ENCODE data around the gene ADCY2. TPM values are rescaled to one million over a fixed set of nuclear protein-coding genes. Genes with fewer than 3 reads are reported as not detected.

The ADCY2 gene
- total RNA-seq, 4 donors from 2014 or later, result 2.6 to 24.8 (median 10.9) TPM

DNA sequence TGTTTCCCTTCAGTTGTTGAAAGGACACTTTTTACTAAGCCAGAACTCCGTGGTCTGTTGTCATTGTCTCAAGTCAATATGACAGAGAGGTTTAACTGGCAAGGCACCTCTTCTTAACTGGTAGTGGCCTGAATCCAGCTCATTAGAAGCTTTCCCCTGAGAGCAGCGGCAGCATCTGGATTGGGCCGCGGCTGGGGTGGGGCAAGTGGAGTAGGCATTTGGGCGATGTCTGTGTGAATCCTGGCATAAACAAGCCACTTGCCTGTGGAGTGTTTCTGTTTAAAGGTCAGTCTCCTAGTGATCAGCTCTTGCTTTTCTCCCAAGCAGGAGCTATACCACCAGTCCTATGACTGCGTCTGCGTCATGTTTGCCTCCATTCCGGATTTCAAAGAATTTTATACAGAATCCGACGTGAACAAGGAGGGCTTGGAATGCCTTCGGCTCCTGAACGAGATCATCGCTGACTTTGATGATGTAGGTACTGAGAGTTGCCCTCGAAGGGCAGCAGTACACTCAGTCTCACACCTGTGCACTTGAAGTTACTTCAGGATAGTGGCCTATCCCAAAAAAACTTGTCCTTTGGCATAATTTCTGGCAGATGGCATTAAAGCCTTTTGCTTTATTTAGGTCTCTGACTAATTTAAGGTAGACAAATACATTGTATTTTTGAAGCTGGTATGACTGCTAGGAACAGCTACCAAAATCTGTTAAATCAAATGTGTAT is 406.1 kb downstream of the ADCY2 start:
- Histone ChIP-seq H3K4me1 (peaks cover 12% of the 10 kb centered on the region), H3K36me3 (no peaks in the 10 kb centered on the region), H3K4me3 (no peak overlapping the region), H3K27ac (peak overlapping the region; percentile 78), H3K9me3 (no peaks in the 10 kb centered on the region), H3K27me3 (no peaks in the 10 kb centered on the region)
- peak in 1 of 2 donors; percentile 74 for DNase-seq (ENCODE audit: low spot score in 2 of 2)
- TF ChIP-seq POLR2A (IDR thresholded peaks at IDR 0.05) (no peak), POLR2AphosphoS5 (IDR thresholded peaks at IDR 0.05) (peak in 1 of 3 donors; percentile 34), EP300 (IDR thresholded peaks at IDR 0.05) (no peak)
- TF ChIP-seq, protein P1, sequence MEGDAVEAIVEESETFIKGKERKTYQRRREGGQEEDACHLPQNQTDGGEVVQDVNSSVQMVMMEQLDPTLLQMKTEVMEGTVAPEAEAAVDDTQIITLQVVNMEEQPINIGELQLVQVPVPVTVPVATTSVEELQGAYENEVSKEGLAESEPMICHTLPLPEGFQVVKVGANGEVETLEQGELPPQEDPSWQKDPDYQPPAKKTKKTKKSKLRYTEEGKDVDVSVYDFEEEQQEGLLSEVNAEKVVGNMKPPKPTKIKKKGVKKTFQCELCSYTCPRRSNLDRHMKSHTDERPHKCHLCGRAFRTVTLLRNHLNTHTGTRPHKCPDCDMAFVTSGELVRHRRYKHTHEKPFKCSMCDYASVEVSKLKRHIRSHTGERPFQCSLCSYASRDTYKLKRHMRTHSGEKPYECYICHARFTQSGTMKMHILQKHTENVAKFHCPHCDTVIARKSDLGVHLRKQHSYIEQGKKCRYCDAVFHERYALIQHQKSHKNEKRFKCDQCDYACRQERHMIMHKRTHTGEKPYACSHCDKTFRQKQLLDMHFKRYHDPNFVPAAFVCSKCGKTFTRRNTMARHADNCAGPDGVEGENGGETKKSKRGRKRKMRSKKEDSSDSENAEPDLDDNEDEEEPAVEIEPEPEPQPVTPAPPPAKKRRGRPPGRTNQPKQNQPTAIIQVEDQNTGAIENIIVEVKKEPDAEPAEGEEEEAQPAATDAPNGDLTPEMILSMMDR (IDR thresholded peaks at IDR 0.05), result no peak
- WGBS, result 44% methylated on average over 14 of the region's 14 CpGs

DNA sequence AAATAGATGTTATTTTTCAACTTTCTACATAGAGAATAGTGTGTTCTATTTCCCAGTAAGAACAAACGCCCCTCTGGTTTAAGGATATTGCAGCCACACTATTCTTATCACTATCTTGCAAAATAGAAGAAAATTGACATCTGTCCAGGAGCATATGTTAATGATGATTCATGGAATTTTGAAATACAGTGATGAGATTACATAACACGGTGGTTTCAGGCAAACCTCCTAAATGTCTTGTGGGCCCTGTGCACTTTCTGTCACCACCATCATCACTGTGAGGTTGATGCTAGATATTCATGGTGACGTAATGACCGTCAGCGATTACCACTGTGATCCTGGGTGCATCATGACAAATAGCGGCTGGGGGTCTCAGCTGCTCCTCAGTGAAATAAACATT is 406.9 kb downstream of the ADCY2 start:
- 62% methylated on average over 6 of the region's 6 CpGs for WGBS

DNA sequence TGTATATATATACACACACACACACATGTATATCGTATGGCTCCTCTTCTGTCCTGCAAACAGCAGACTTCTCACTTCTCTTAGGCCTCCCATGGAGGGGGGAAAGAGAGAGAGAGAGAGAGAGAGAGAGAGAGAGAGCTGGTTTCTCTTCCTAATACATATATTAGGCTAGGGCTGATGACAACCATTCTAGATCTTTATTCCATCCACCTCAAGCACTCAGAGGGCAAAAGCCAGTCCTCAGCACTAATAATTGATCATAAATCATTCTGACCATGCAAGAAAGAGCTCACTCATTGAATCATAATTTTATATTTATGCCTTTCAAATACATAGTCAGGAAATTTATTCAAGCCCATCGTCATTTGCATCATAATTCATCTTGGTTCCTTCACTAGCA is 408.0 kb downstream of the ADCY2 start:
- Histone ChIP-seq H3K4me3 (no peak overlapping the region), H3K27ac (no peak overlapping the region), H3K36me3 (no peaks in the 10 kb centered on the region), H3K4me1 (peaks cover 12% of the 10 kb centered on the region), H3K9me3 (no peaks in the 10 kb centered on the region), H3K27me3 (no peaks in the 10 kb centered on the region)
- TF ChIP-seq, protein P1 (IDR thresholded peaks at IDR 0.05), result no peak
- TF ChIP-seq POLR2A (IDR thresholded peaks at IDR 0.05), result no peak
- no peak for TF ChIP-seq EP300 (IDR thresholded peaks at IDR 0.05)
- no peak for TF ChIP-seq POLR2AphosphoS5 (IDR thresholded peaks at IDR 0.05)
- no peak for DNase-seq (ENCODE audit: low spot score in 2 of 2)
- 60% methylated on average over 2 of the region's 2 CpGs for WGBS

More for the DNA sequence above, 406.9 kb downstream of the ADCY2 start:
- DNase-seq (ENCODE audit: low spot score in 2 of 2), result no peak
- H3K9me3 ChIP-seq, result no peaks in the 10 kb centered on the region
- TF ChIP-seq, protein P1 (IDR thresholded peaks at IDR 0.05), result no peak
- peak in 2 of 3 donors; percentile 54 to 79 for TF ChIP-seq POLR2AphosphoS5 (IDR thresholded peaks at IDR 0.05)
- no peak overlapping the region for H3K4me3 ChIP-seq
- H3K36me3 ChIP-seq, result no peaks in the 10 kb centered on the region
- H3K27me3 ChIP-seq, result no peaks in the 10 kb centered on the region
- peak overlapping the region; percentile 78 for H3K27ac ChIP-seq
- H3K4me1 ChIP-seq, result peaks cover 12% of the 10 kb centered on the region

DNA sequence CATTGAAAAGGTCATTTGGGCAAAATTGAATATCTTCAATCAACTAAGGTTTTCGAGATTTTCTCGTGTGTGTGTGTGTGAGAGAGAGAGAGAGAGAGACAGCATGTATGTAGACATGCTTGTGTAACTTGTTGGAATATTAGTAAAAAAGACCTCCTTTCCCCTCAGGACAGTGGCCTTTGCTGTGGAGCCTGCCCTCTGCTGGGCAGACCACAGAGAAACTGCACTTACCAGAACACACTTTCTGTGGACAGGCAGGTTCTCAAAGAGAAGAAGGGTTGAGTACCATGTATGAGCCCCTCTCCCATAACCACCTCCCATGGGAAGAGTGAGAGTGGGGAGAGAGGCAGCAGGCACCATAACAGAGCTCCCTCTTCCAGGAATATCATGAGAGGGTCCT is 409.4 kb downstream of the ADCY2 start:
- H3K4me1 ChIP-seq, result peaks cover 12% of the 10 kb centered on the region

DNA sequence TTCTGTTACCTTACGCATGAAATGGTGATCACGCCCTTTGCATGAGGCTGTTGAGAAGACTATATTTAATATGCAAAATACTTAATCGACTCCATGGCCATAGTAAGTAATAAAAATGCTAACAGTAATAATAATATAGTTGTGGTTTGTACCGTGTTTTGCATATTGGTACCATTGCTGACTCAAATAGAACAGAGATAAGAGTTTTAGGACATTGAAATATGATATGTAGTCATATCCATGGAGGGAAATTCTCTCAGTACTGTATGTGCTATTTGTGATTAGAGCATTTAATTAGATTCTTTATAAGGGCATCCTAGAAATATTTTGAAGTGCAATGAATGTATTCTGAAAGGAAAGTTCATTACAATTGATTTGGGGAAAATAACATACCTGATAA is 413.1 kb downstream of the ADCY2 start:
- no peaks in the 10 kb centered on the region for H3K9me3 ChIP-seq
- no peak for DNase-seq (ENCODE audit: low spot score in 2 of 2)
- H3K27ac ChIP-seq, result no peak overlapping the region
- no peaks in the 10 kb centered on the region for H3K36me3 ChIP-seq
- H3K27me3 ChIP-seq, result no peaks in the 10 kb centered on the region
- no peaks in the 10 kb centered on the region for H3K4me1 ChIP-seq
- 91% methylated on average over 4 of the region's 4 CpGs for WGBS
- H3K4me3 ChIP-seq, result no peak overlapping the region
- TF ChIP-seq, protein P1 (IDR thresholded peaks at IDR 0.05), result no peak
- no peak for TF ChIP-seq POLR2A (IDR thresholded peaks at IDR 0.05)
- TF ChIP-seq POLR2AphosphoS5 (IDR thresholded peaks at IDR 0.05), result no peak
- no peak for TF ChIP-seq EP300 (IDR thresholded peaks at IDR 0.05)

More for the DNA sequence above, 409.4 kb downstream of the ADCY2 start:
- WGBS, result 98% methylated on average over 2 of the region's 2 CpGs
- Histone ChIP-seq H3K36me3 (no peaks in the 10 kb centered on the region), H3K27ac (no peak overlapping the region), H3K4me3 (no peak overlapping the region), H3K27me3 (no peaks in the 10 kb centered on the region), H3K9me3 (no peaks in the 10 kb centered on the region)
- DNase-seq (ENCODE audit: low spot score in 2 of 2), result no peak
- TF ChIP-seq, protein P1 (IDR thresholded peaks at IDR 0.05), result peak in 1 of 2 donors; percentile 5
- TF ChIP-seq POLR2AphosphoS5 (IDR thresholded peaks at IDR 0.05) (no peak), EP300 (IDR thresholded peaks at IDR 0.05) (no peak)
